Measurements from ENCODE around the gene LRP2BP.

Gene LRP2BP

GRCh38 chr4:185361872-185362271 is 33.9 kb downstream of the LRP2BP start:
- Histone ChIP-seq H3K9me3 (ENCODE audit: control insufficient read depth, low read length) (no peaks in the 10 kb centered on the region), H3K9ac (ENCODE audit: low read length) (no peak overlapping the region), H3K27me3 (ENCODE audit: control insufficient read depth in 1 of 2, insufficient read depth in 1 of 2, low read length in 2 of 2) (no peaks in the 10 kb centered on the region), H3K27ac (ENCODE audit: low read length, poor library complexity, severe bottlenecking) (no peak overlapping the region), H2BK5ac (ENCODE audit: low read depth, low read length, poor library complexity, severe bottlenecking) (no peak overlapping the region), H4K91ac (ENCODE audit: low read length) (no peak overlapping the region), H3K4me1 (ENCODE audit: control insufficient read depth, insufficient read depth, low read depth, low read length) (no peaks in the 10 kb centered on the region), H2BK12ac (ENCODE audit: low read length in 2 of 2) (no peak overlapping the region), H3K4ac (ENCODE audit: low read depth in 1 of 2, low read length in 2 of 2) (no peak overlapping the region), H3K14ac (ENCODE audit: low read length in 2 of 2) (no peak overlapping the region), H2BK120ac (ENCODE audit: low read depth, low read length) (no peak overlapping the region), H3K23ac (ENCODE audit: low read length in 2 of 2) (no peak overlapping the region), H3K18ac (ENCODE audit: low read depth in 1 of 2, low read length in 2 of 2) (no peak overlapping the region), H3K36me3 (ENCODE audit: control insufficient read depth in 1 of 2, insufficient read depth in 2 of 2, low read depth in 1 of 2, low read length in 2 of 2) (peaks cover 0 to 16% of the 10 kb centered on the region in 2 experiments), H3K4me2 (ENCODE audit: low read length, poor library complexity, severe bottlenecking) (no peak overlapping the region), H2AK5ac (ENCODE audit: low read length, severe bottlenecking) (no peak overlapping the region), H3K4me3 (ENCODE audit: insufficient read depth in 1 of 2, low read depth in 1 of 2, low read length in 2 of 2) (no peak overlapping the region), H2AFZ (ENCODE audit: low read depth, low read length) (no peak overlapping the region), H3K79me1 (replicated peaks; ENCODE audit: low read length, poor library complexity, severe bottlenecking) (no peaks in the 10 kb centered on the region), H2BK15ac (ENCODE audit: low read depth, poor library complexity, severe bottlenecking) (no peak overlapping the region), H4K8ac (ENCODE audit: low read length) (no peak overlapping the region)
- WGBS = 97% methylated on average over 3 of the region's 3 CpGs
- DNase-seq = no peak

DNA sequence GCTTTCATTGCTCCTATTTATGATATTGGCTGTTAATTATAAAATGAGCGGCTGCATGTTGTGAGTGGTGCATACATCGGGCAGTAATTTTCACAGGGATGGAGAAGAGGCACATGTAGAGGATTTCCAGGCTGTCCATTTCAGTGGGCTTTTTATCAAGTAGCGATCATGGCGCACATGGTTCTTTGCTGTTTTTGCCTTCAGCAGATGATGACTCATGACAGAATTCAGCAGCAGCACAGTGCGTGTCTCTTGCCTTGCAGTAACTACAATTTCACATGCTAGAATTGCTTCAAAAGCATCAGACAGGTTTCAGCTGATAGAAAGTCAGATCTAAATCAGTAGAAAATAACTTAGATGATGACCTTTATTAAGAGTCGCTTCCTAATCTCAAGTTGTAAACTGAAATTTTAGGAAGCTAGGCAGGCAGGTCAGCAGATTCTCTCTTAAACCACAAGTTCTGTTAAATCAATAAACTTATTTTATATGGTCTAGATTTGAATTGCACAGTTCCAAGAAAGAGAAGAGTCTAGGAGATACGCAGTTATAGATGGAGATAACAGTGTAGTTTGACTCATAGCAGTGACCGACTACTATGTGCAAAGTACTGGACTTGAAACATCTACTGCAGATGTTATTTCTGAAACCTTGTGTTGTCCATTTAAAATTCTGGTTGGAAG is 35.8 kb downstream of the LRP2BP start:
- Histone ChIP-seq H3K36me3 (ENCODE audit: control insufficient read depth in 1 of 2, insufficient read depth in 2 of 2, low read depth in 1 of 2, low read length in 2 of 2) (peaks cover 0 to 19% of the 10 kb centered on the region in 2 experiments), H3K79me1 (replicated peaks; ENCODE audit: low read length, poor library complexity, severe bottlenecking) (no peaks in the 10 kb centered on the region), H2BK15ac (ENCODE audit: low read depth, poor library complexity, severe bottlenecking) (no peak overlapping the region), H2BK5ac (ENCODE audit: low read depth, low read length, poor library complexity, severe bottlenecking) (no peak overlapping the region), H3K14ac (ENCODE audit: low read length in 2 of 2) (no peak overlapping the region), H3K4me2 (ENCODE audit: low read length, poor library complexity, severe bottlenecking) (no peak overlapping the region), H3K4me1 (ENCODE audit: control insufficient read depth, insufficient read depth, low read depth, low read length) (no peaks in the 10 kb centered on the region), H3K23ac (ENCODE audit: low read length in 2 of 2) (no peak overlapping the region), H4K91ac (ENCODE audit: low read length) (no peak overlapping the region), H3K18ac (ENCODE audit: low read depth in 1 of 2, low read length in 2 of 2) (no peak overlapping the region), H3K4me3 (ENCODE audit: insufficient read depth in 1 of 2, low read depth in 1 of 2, low read length in 2 of 2) (no peak overlapping the region), H3K4ac (ENCODE audit: low read depth in 1 of 2, low read length in 2 of 2) (no peak overlapping the region), H2AFZ (ENCODE audit: low read depth, low read length) (no peak overlapping the region), H3K27ac (ENCODE audit: low read length, poor library complexity, severe bottlenecking) (peak overlapping the region; percentile 96), H3K9me3 (ENCODE audit: control insufficient read depth, low read length) (no peaks in the 10 kb centered on the region), H3K27me3 (ENCODE audit: control insufficient read depth in 1 of 2, insufficient read depth in 1 of 2, low read length in 2 of 2) (no peaks in the 10 kb centered on the region), H2BK12ac (ENCODE audit: low read length in 2 of 2) (no peak overlapping the region), H3K9ac (ENCODE audit: low read length) (no peak overlapping the region), H4K8ac (ENCODE audit: low read length) (no peak overlapping the region), H2AK5ac (ENCODE audit: low read length, severe bottlenecking) (peak overlapping the region; percentile 61), H2BK120ac (ENCODE audit: low read depth, low read length) (no peak overlapping the region)
- peak; percentile 67 for DNase-seq
- WGBS = 92% methylated on average over 6 of the region's 8 CpGs

- no peak overlapping the region for H2BK15ac ChIP-seq (ENCODE audit: low read depth, poor library complexity, severe bottlenecking)
- no peak overlapping the region for H3K4ac ChIP-seq (ENCODE audit: low read depth in 1 of 2, low read length in 2 of 2)
- no peak overlapping the region for H2AK5ac ChIP-seq (ENCODE audit: low read length, severe bottlenecking)
- H2AFZ ChIP-seq (ENCODE audit: low read depth, low read length) = no peak overlapping the region
- no peaks in the 10 kb centered on the region for H3K79me1 ChIP-seq (replicated peaks; ENCODE audit: low read length, poor library complexity, severe bottlenecking)
- H3K9me3 ChIP-seq (ENCODE audit: control insufficient read depth, low read length) = no peaks in the 10 kb centered on the region
- H2BK5ac ChIP-seq (ENCODE audit: low read depth, low read length, poor library complexity, severe bottlenecking) = peak overlapping the region; percentile 87
- peaks cover 4 to 28% of the 10 kb centered on the region in 2 experiments for H3K36me3 ChIP-seq (ENCODE audit: control insufficient read depth in 1 of 2, insufficient read depth in 2 of 2, low read depth in 1 of 2, low read length in 2 of 2)
- H4K91ac ChIP-seq (ENCODE audit: low read length) = no peak overlapping the region
- H3K18ac ChIP-seq (ENCODE audit: low read depth in 1 of 2, low read length in 2 of 2) = peak overlapping the region in 1 of 2 experiments; percentile 41
- no peak overlapping the region for H3K4me2 ChIP-seq (ENCODE audit: low read length, poor library complexity, severe bottlenecking)
- DNase-seq = peak; percentile 14
- 83% methylated on average over 4 of the region's 4 CpGs for WGBS
- H3K4me3 ChIP-seq (ENCODE audit: insufficient read depth in 1 of 2, low read depth in 1 of 2, low read length in 2 of 2) = no peak overlapping the region
- peak overlapping the region; percentile 96 for H3K27ac ChIP-seq (ENCODE audit: low read length, poor library complexity, severe bottlenecking)
- H3K27me3 ChIP-seq (ENCODE audit: control insufficient read depth in 1 of 2, insufficient read depth in 1 of 2, low read length in 2 of 2) = no peaks in the 10 kb centered on the region
- H3K14ac ChIP-seq (ENCODE audit: low read length in 2 of 2) = no peak overlapping the region
- no peak overlapping the region for H3K9ac ChIP-seq (ENCODE audit: low read length)
- no peak overlapping the region for H3K23ac ChIP-seq (ENCODE audit: low read length in 2 of 2)
- no peaks in the 10 kb centered on the region for H3K4me1 ChIP-seq (ENCODE audit: control insufficient read depth, insufficient read depth, low read depth, low read length)
- no peak overlapping the region for H4K8ac ChIP-seq (ENCODE audit: low read length)
- no peak overlapping the region for H2BK12ac ChIP-seq (ENCODE audit: low read length in 2 of 2)
- H2BK120ac ChIP-seq (ENCODE audit: low read depth, low read length) = no peak overlapping the region
These were observed 36.8 kb downstream of the LRP2BP start for GRCh38 chr4:185358959-185359358.

DNA sequence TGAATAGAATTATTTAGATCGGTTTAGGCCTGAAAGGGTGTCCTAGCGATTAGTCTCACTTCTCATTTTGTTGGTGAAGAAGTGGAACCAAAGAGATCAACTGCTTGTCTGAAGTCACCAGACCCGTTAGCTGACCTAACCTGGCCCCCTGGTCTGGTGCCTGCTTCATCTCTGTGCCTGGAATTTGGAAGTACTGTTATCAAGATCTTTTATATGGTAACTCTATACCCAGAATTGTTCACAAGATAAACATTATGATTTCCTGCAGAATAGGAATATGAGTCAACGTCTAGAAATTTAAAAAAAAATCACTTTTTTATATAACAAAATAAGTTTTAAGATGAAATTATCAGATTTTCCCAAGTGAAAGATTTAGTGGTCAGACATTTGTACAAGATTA is 37.2 kb downstream of the LRP2BP start:
- Histone ChIP-seq H3K9me3 (ENCODE audit: control insufficient read depth, low read length) (no peaks in the 10 kb centered on the region), H2BK12ac (ENCODE audit: low read length in 2 of 2) (no peak overlapping the region), H2AK5ac (ENCODE audit: low read length, severe bottlenecking) (no peak overlapping the region), H2BK15ac (ENCODE audit: low read depth, poor library complexity, severe bottlenecking) (no peak overlapping the region), H4K8ac (ENCODE audit: low read length) (no peak overlapping the region), H2AFZ (ENCODE audit: low read depth, low read length) (no peak overlapping the region), H3K36me3 (ENCODE audit: control insufficient read depth in 1 of 2, insufficient read depth in 2 of 2, low read depth in 1 of 2, low read length in 2 of 2) (peaks cover 4 to 29% of the 10 kb centered on the region in 2 experiments), H3K9ac (ENCODE audit: low read length) (no peak overlapping the region), H2BK120ac (ENCODE audit: low read depth, low read length) (no peak overlapping the region), H3K79me1 (replicated peaks; ENCODE audit: low read length, poor library complexity, severe bottlenecking) (no peaks in the 10 kb centered on the region), H3K4me3 (ENCODE audit: insufficient read depth in 1 of 2, low read depth in 1 of 2, low read length in 2 of 2) (no peak overlapping the region), H3K14ac (ENCODE audit: low read length in 2 of 2) (no peak overlapping the region), H2BK5ac (ENCODE audit: low read depth, low read length, poor library complexity, severe bottlenecking) (no peak overlapping the region), H3K27me3 (ENCODE audit: control insufficient read depth in 1 of 2, insufficient read depth in 1 of 2, low read length in 2 of 2) (no peaks in the 10 kb centered on the region), H3K4me2 (ENCODE audit: low read length, poor library complexity, severe bottlenecking) (no peak overlapping the region), H4K91ac (ENCODE audit: low read length) (no peak overlapping the region), H3K27ac (ENCODE audit: low read length, poor library complexity, severe bottlenecking) (peak overlapping the region; percentile 88), H3K23ac (ENCODE audit: low read length in 2 of 2) (no peak overlapping the region), H3K4me1 (ENCODE audit: control insufficient read depth, insufficient read depth, low read depth, low read length) (no peaks in the 10 kb centered on the region), H3K4ac (ENCODE audit: low read depth in 1 of 2, low read length in 2 of 2) (no peak overlapping the region), H3K18ac (ENCODE audit: low read depth in 1 of 2, low read length in 2 of 2) (no peak overlapping the region)
- DNase-seq = peak; percentile 30
- 74% methylated on average over 3 of the region's 4 CpGs for WGBS

All from mesenchymal stem cell (in vitro differentiated cells and primary cell).